ENCODE measurements around the gene TMEM50B.
A peak's percentile ranks its signal among the peaks of the same experiment; 100 is the strongest.
"Not testable (repeated sequence)": the region's sequence is repeated elsewhere in the genome, so short reads cannot be mapped to it uniquely, and the experiment has no call there.

TMEM50B gene

GRCh38 chr21:33479679-33480480, at the start of gene TMEM50B:
TSS of gene TMEM50B (minus strand) at chr21:33479974. CDS start at chr21:33468885, 11,089 bp downstream.
- no peaks in the 10 kb centered on the region for H3K9me3 Mint-ChIP-seq
- H3K4me3 Mint-ChIP-seq = peak within 1 kb of the TSS; percentile 90
- ATAC-seq (replicated peaks; ENCODE audit: extremely low read depth, poor library complexity, severe bottlenecking) = peak; percentile 86
- peaks cover 4% of the 10 kb centered on the region for H3K36me3 Mint-ChIP-seq (ENCODE audit: insufficient read depth)
- peak; percentile 79 to 87 for DNase-seq (ENCODE audit: low spot score in 2 of 2)
- H3K27ac Mint-ChIP-seq (ENCODE audit: low read depth) = peak within 1 kb of the TSS; percentile 88
- H3K4me1 Mint-ChIP-seq = peaks cover 18% of the 10 kb centered on the region
- no peaks in the 10 kb centered on the region for H3K27me3 Mint-ChIP-seq

GRCh38 chr21:33522953-33523349, 43.2 kb upstream of the TMEM50B start:
- H3K36me3 Mint-ChIP-seq (ENCODE audit: insufficient read depth) = peaks cover 54% of the 10 kb centered on the region
- no peaks in the 10 kb centered on the region for H3K9me3 Mint-ChIP-seq
- H3K4me3 Mint-ChIP-seq = no peak overlapping the region
- H3K27me3 Mint-ChIP-seq = no peaks in the 10 kb centered on the region
- H3K4me1 Mint-ChIP-seq = no peaks in the 10 kb centered on the region
- H3K27ac Mint-ChIP-seq (ENCODE audit: low read depth) = no peak overlapping the region
- ATAC-seq (replicated peaks; ENCODE audit: extremely low read depth, poor library complexity, severe bottlenecking) = no peak
- DNase-seq (ENCODE audit: low spot score in 2 of 2) = no peak

- ATAC-seq (replicated peaks; ENCODE audit: extremely low read depth, poor library complexity, severe bottlenecking) = no peak
- H3K27ac Mint-ChIP-seq (ENCODE audit: low read depth) = no peak overlapping the region
- peaks cover 56% of the 10 kb centered on the region for H3K36me3 Mint-ChIP-seq (ENCODE audit: insufficient read depth)
- H3K4me1 Mint-ChIP-seq = no peaks in the 10 kb centered on the region
- DNase-seq (ENCODE audit: low spot score in 2 of 2) = no peak
- H3K27me3 Mint-ChIP-seq = no peaks in the 10 kb centered on the region
- no peaks in the 10 kb centered on the region for H3K9me3 Mint-ChIP-seq
- no peak overlapping the region for H3K4me3 Mint-ChIP-seq
Measured at GRCh38 chr21:33522297-33522952, 42.7 kb upstream of the TMEM50B start.

GRCh38 chr21:33518899-33519298, 39.1 kb upstream of the TMEM50B start:
- Mint-ChIP-seq H3K27me3 (no peaks in the 10 kb centered on the region), H3K4me3 (no peak overlapping the region), H3K27ac (ENCODE audit: low read depth) (no peak overlapping the region)

GRCh38 chr21:33514229-33514628, 34.5 kb upstream of the TMEM50B start:
- DNase-seq (ENCODE audit: low spot score in 2 of 2) (no peak), ATAC-seq (replicated peaks; ENCODE audit: extremely low read depth, poor library complexity, severe bottlenecking) (no peak)
- Mint-ChIP-seq H3K27me3 (no peaks in the 10 kb centered on the region), H3K9me3 (no peaks in the 10 kb centered on the region), H3K27ac (ENCODE audit: low read depth) (no peak overlapping the region), H3K4me1 (no peaks in the 10 kb centered on the region), H3K4me3 (no peak overlapping the region), H3K36me3 (ENCODE audit: insufficient read depth) (peaks cover 69% of the 10 kb centered on the region)

More at GRCh38 chr21:33518899-33519298, 39.1 kb upstream of the TMEM50B start:
- ATAC-seq (replicated peaks; ENCODE audit: extremely low read depth, poor library complexity, severe bottlenecking) = no peak
- no peaks in the 10 kb centered on the region for H3K9me3 Mint-ChIP-seq
- DNase-seq (ENCODE audit: low spot score in 2 of 2) = no peak
- H3K36me3 Mint-ChIP-seq (ENCODE audit: insufficient read depth) = peaks cover 58% of the 10 kb centered on the region
- no peaks in the 10 kb centered on the region for H3K4me1 Mint-ChIP-seq

GRCh38 chr21:33512481-33512880, 32.7 kb upstream of the TMEM50B start:
- Mint-ChIP-seq H3K4me3 (no peak overlapping the region), H3K9me3 (no peaks in the 10 kb centered on the region), H3K27me3 (no peaks in the 10 kb centered on the region), H3K36me3 (ENCODE audit: insufficient read depth) (peaks cover 61% of the 10 kb centered on the region), H3K4me1 (no peaks in the 10 kb centered on the region), H3K27ac (ENCODE audit: low read depth) (no peak overlapping the region)
- DNase-seq (ENCODE audit: low spot score in 2 of 2) (no peak), ATAC-seq (replicated peaks; ENCODE audit: extremely low read depth, poor library complexity, severe bottlenecking) (no peak)

- DNase-seq (ENCODE audit: low spot score in 2 of 2) (no peak), ATAC-seq (replicated peaks; ENCODE audit: extremely low read depth, poor library complexity, severe bottlenecking) (no peak)
- peaks cover 6% of the 10 kb centered on the region for H3K9me3 Mint-ChIP-seq
- H3K36me3 Mint-ChIP-seq (ENCODE audit: insufficient read depth) = peaks cover 55% of the 10 kb centered on the region
- no peak overlapping the region for H3K27ac Mint-ChIP-seq (ENCODE audit: low read depth)
- no peaks in the 10 kb centered on the region for H3K27me3 Mint-ChIP-seq
- no peaks in the 10 kb centered on the region for H3K4me1 Mint-ChIP-seq
- H3K4me3 Mint-ChIP-seq = no peak overlapping the region
Measured at GRCh38 chr21:33511639-33512038, 31.9 kb upstream of the TMEM50B start.

GRCh38 chr21:33510826-33511225, 31.1 kb upstream of the TMEM50B start:
- no peak for ATAC-seq (replicated peaks; ENCODE audit: extremely low read depth, poor library complexity, severe bottlenecking)
- H3K4me3 Mint-ChIP-seq = no peak overlapping the region

GRCh38 chr21:33507003-33507402, 27.2 kb upstream of the TMEM50B start:
- H3K27me3 Mint-ChIP-seq; DNase-seq (ENCODE audit: low spot score in 2 of 2): not testable (repeated sequence)
- peaks cover 37% of the 10 kb centered on the region for H3K36me3 Mint-ChIP-seq (ENCODE audit: insufficient read depth)

More at GRCh38 chr21:33510826-33511225, 31.1 kb upstream of the TMEM50B start:
- Mint-ChIP-seq H3K4me1 (no peaks in the 10 kb centered on the region), H3K36me3 (ENCODE audit: insufficient read depth) (peaks cover 48% of the 10 kb centered on the region), H3K9me3 (peaks cover 6% of the 10 kb centered on the region), H3K27ac (ENCODE audit: low read depth) (no peak overlapping the region), H3K27me3 (no peaks in the 10 kb centered on the region)
- DNase-seq (ENCODE audit: low spot score in 2 of 2) = no peak

GRCh38 chr21:33505833-33506232, 26.1 kb upstream of the TMEM50B start:
- Mint-ChIP-seq H3K27me3 (no peaks in the 10 kb centered on the region), H3K9me3 (peaks cover 6% of the 10 kb centered on the region), H3K4me1 (no peaks in the 10 kb centered on the region), H3K27ac (ENCODE audit: low read depth) (no peak overlapping the region), H3K36me3 (ENCODE audit: insufficient read depth) (peaks cover 30% of the 10 kb centered on the region), H3K4me3 (no peak overlapping the region)
- no peak for ATAC-seq (replicated peaks; ENCODE audit: extremely low read depth, poor library complexity, severe bottlenecking)
- no peak for DNase-seq (ENCODE audit: low spot score in 2 of 2)

More at GRCh38 chr21:33507003-33507402, 27.2 kb upstream of the TMEM50B start:
- H3K27ac Mint-ChIP-seq (ENCODE audit: low read depth); H3K4me3 Mint-ChIP-seq; H3K9me3 Mint-ChIP-seq; ATAC-seq (replicated peaks; ENCODE audit: extremely low read depth, poor library complexity, severe bottlenecking); H3K4me1 Mint-ChIP-seq: not testable (repeated sequence)

- Mint-ChIP-seq H3K4me3 (no peak overlapping the region), H3K4me1 (peaks cover 6% of the 10 kb centered on the region), H3K36me3 (ENCODE audit: insufficient read depth) (peaks cover 2% of the 10 kb centered on the region), H3K27me3 (peaks cover 9% of the 10 kb centered on the region), H3K27ac (ENCODE audit: low read depth) (no peak overlapping the region), H3K9me3 (no peaks in the 10 kb centered on the region)
- DNase-seq (ENCODE audit: low spot score in 2 of 2) (no peak), ATAC-seq (replicated peaks; ENCODE audit: extremely low read depth, poor library complexity, severe bottlenecking) (no peak)
Measured at GRCh38 chr21:33496345-33496744, 16.6 kb upstream of the TMEM50B start.

GRCh38 chr21:33495743-33496142, 16.0 kb upstream of the TMEM50B start:
- peaks cover 7% of the 10 kb centered on the region for H3K36me3 Mint-ChIP-seq (ENCODE audit: insufficient read depth)

GRCh38 chr21:33493756-33494155, 14.0 kb upstream of the TMEM50B start:
- Mint-ChIP-seq H3K27ac (ENCODE audit: low read depth) (no peak overlapping the region), H3K4me1 (peaks cover 11% of the 10 kb centered on the region), H3K9me3 (no peaks in the 10 kb centered on the region), H3K36me3 (ENCODE audit: insufficient read depth) (peaks cover 8% of the 10 kb centered on the region), H3K4me3 (no peak overlapping the region), H3K27me3 (peaks cover 9% of the 10 kb centered on the region)
- no peak for DNase-seq (ENCODE audit: low spot score in 2 of 2)
- no peak for ATAC-seq (replicated peaks; ENCODE audit: extremely low read depth, poor library complexity, severe bottlenecking)

More at GRCh38 chr21:33495743-33496142, 16.0 kb upstream of the TMEM50B start:
- H3K4me3 Mint-ChIP-seq = no peak overlapping the region
- ATAC-seq (replicated peaks; ENCODE audit: extremely low read depth, poor library complexity, severe bottlenecking) (no peak), DNase-seq (ENCODE audit: low spot score in 2 of 2) (no peak)
- peaks cover 9% of the 10 kb centered on the region for H3K27me3 Mint-ChIP-seq
- H3K9me3 Mint-ChIP-seq = no peaks in the 10 kb centered on the region
- H3K27ac Mint-ChIP-seq (ENCODE audit: low read depth) = no peak overlapping the region
- H3K4me1 Mint-ChIP-seq = peaks cover 10% of the 10 kb centered on the region
